Esophagus muscularis mucosa (tissue), 4 donors: ENCODE results near the gene KRTAP12-1. TPM values are rescaled to one million over a fixed set of nuclear protein-coding genes. Genes with fewer than 3 reads are reported as not detected.
"Not testable (repeated sequence)": the region's sequence is repeated elsewhere in the genome, so short reads cannot be mapped to it uniquely, and the experiment has no call there.

ENCODE experiments used
- DNase-seq: peaks from one replicate; pipeline ENCODE4 v3.0.0-alpha.2; 2017; ENCODE audit errors: extremely low spot score
- H3K27ac ChIP-seq, 4 donors: fragments of 200-600 bp; sonication (generic); replicated peaks in 1 of 4; 1 replicate in 3 of 4; 2 replicates in 1 of 4; pipeline ENCODE4 v1.5.1; 2016 to 2019; ENCODE audit warnings: mild to moderate bottlenecking in 1 of 4
- H3K27me3 ChIP-seq, 4 donors: fragments of 200-600 bp; sonication (generic); one replicate each; pipeline versions ENCODE4 v1.5.1 to v1.6.0; 2016 to 2019
- H3K36me3 ChIP-seq, 4 donors: fragments of 200-600 bp; sonication (generic); one replicate each; pipeline ENCODE4 v1.5.1; 2016 to 2019
- H3K4me1 ChIP-seq, 4 donors: fragments of 200-600 bp; sonication (generic); one replicate each; pipeline ENCODE4 v1.5.1; 2016 to 2019
- H3K4me3 ChIP-seq, 4 donors: fragments of 200-600 bp; sonication (generic); 1 replicate in 2 of 4; 2 replicates in 2 of 4; pipeline ENCODE4 v1.5.1; 2016 to 2019; ENCODE audit warnings: mild to moderate bottlenecking in 4 of 4, moderate library complexity in 1 of 4
- H3K9me3 ChIP-seq, 4 donors: fragments of 200-600 bp; sonication (generic); 1 replicate in 3 of 4; 2 replicates in 1 of 4; pipeline ENCODE4 v1.5.1; 2016 to 2019
- CTCF ChIP-seq, 3 experiments: fragments of 200-600 bp in 2 of 3; fragments of 450-650 bp in 1 of 3; sonication (generic) in 2 of 3; IDR thresholded peaks; one replicate each; pipeline ENCODE4 v1.5.1; 2017 to 2019; ENCODE audit warnings: antibody characterized with exemption in 3 of 3, mild to moderate bottlenecking in 2 of 3, moderate library complexity in 1 of 3
- EP300 ChIP-seq: sonication (generic); formaldehyde crosslinking; IDR thresholded peaks from one replicate; pipeline ENCODE4 v1.6.1; 2017; ENCODE audit warnings: antibody characterized with exemption
- POLR2A ChIP-seq: fragments of 450-650 bp; IDR thresholded peaks from one replicate; pipeline ENCODE4 v1.6.1; 2017; ENCODE audit warnings: antibody characterized with exemption, moderate library complexity, mild to moderate bottlenecking, low read depth
- POLR2AphosphoS5 ChIP-seq, 2 donors: sonication (generic); formaldehyde crosslinking; IDR thresholded peaks; one replicate each; pipeline ENCODE4 v1.6.1; 2017; ENCODE audit warnings: antibody characterized with exemption in 2 of 2
- WGBS: methylation state at CpG from one replicate; pipeline ENCODE4 v1.1.5; 2018; 5-methylcytosine and 5-hydroxymethylcytosine counted together
- intact Hi-C: fragments of 100-400 bp; cut with DNase I; formaldehyde crosslinking; loops from one replicate; pipeline ENCODE4 v1.15.1; 2023
- total RNA-seq, 4 donors: library from RNA; depleted of rRNA; stranded (reverse); fragments of >200 nt; gene quantifications; one replicate each; pipeline versions ENCODE4 v1.1.0 to v1.2.1, GENCODE V29; 2016

The KRTAP12-1 gene
- total RNA-seq, 4 donors from 2014 or later: not detected

- TF ChIP-seq CTCF (IDR thresholded peaks at IDR 0.05): no peak
- TF ChIP-seq EP300: no peak
- no peak for TF ChIP-seq POLR2A
- TF ChIP-seq POLR2AphosphoS5 (IDR thresholded peaks at IDR 0.05): no peak
- 59% methylated on average over 19 of the region's 21 CpGs for WGBS
- Histone ChIP-seq H3K4me1 (no peaks in the 10 kb centered on the region), H3K4me3 (no peak overlapping the region), H3K27ac (no peak overlapping the region), H3K27me3 (peaks cover 0 to 96% (median 12%) of the 10 kb centered on the region in 4 donors), H3K9me3 (no peaks in the 10 kb centered on the region), H3K36me3 (no peaks in the 10 kb centered on the region)
- DNase-seq: peak; percentile 86
- intact Hi-C loops: no loop called here
Observed at GRCh38 chr21:44700101-44701022, 18.4 kb upstream of the KRTAP12-1 start.

- no peaks in the 10 kb centered on the region for H3K36me3 ChIP-seq
- H3K27ac ChIP-seq: no peak overlapping the region
- intact Hi-C loops: no loop called here
- peaks cover 0 to 100% (median 12%) of the 10 kb centered on the region in 4 donors for H3K27me3 ChIP-seq
- TF ChIP-seq POLR2AphosphoS5 (IDR thresholded peaks at IDR 0.05) (no peak), POLR2A (no peak), CTCF (IDR thresholded peaks at IDR 0.05) (no peak), EP300 (no peak)
- no peaks in the 10 kb centered on the region for H3K9me3 ChIP-seq
- peak; percentile 47 for DNase-seq
- WGBS: 52% methylated on average over 17 of the region's 17 CpGs
- H3K4me1 ChIP-seq: no peaks in the 10 kb centered on the region
- H3K4me3 ChIP-seq: no peak overlapping the region
Observed at GRCh38 chr21:44699502-44700001, 17.6 kb upstream of the KRTAP12-1 start.

- WGBS: 43% methylated on average over 18 of the region's 35 CpGs
- peaks cover 0 to 85% (median 7%) of the 10 kb centered on the region in 4 donors for H3K27me3 ChIP-seq
Observed at GRCh38 chr21:44697811-44698734, 16.1 kb upstream of the KRTAP12-1 start.

GRCh38 chr21:44697172-44697810 is 15.3 kb upstream of the KRTAP12-1 start, which contains the start of gene KRTAP10-12:
Gene KRTAP10-12 (plus strand): TSS chr21:44697172. CDS start chr21:44697202, 30 bp downstream.
- intact Hi-C loops, H3K4me3 ChIP-seq, H3K27ac ChIP-seq, DNase-seq, H3K36me3 ChIP-seq, H3K4me1 ChIP-seq: not testable (repeated sequence)
- Histone ChIP-seq H3K27me3 (peaks cover 0 to 78% (median 7%) of the 10 kb centered on the region in 4 donors), H3K9me3 (peaks cover 0 to 19% (median 14%) of the 10 kb centered on the region in 4 donors)
- 70% methylated on average over 12 of the region's 21 CpGs for WGBS

More at GRCh38 chr21:44697811-44698734, 16.1 kb upstream of the KRTAP12-1 start:
- TF ChIP-seq CTCF (IDR thresholded peaks at IDR 0.05) (no peak), POLR2AphosphoS5 (IDR thresholded peaks at IDR 0.05) (no peak), EP300 (no peak), POLR2A (no peak)
- no peaks in the 10 kb centered on the region for H3K36me3 ChIP-seq
- intact Hi-C loops: no loop called here
- H3K4me3 ChIP-seq: no peak overlapping the region
- peaks cover 0 to 12% (median 8%) of the 10 kb centered on the region in 4 donors for H3K9me3 ChIP-seq
- peak; percentile 88 for DNase-seq
- no peak overlapping the region for H3K27ac ChIP-seq
- no peaks in the 10 kb centered on the region for H3K4me1 ChIP-seq
